ENCODE measurements around the gene RCAN1. TPM values are rescaled to one million over a fixed set of nuclear protein-coding genes. Genes with fewer than 3 reads are reported as not detected.

Gene RCAN1
- total RNA-seq, 2 experiments from 2014 or later, result 11.5 to 13.2 TPM

DNA sequence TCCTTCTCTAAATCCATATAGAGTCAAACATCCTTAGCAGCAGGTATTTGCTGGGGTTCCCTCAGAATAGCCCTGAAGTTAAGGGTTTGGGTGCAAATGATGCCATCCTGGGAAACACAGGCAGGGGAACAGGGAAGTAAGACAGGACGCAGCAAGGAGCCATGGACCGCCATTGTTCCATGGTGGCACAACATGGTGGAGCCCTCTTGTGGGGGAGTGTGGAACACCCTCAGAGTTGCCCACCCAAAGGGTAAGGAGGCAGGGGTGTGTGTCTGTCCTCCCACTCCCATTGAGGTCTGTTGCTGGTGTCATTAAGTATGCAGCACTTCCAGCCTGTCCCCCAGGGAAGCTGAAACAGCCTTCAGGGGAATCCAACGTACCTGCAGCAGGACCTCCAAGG, 20.4 kb upstream of the RCAN1 start:
- Mint-ChIP-seq H3K4me1 (peaks cover 10% of the 10 kb centered on the region), H3K36me3 (no peaks in the 10 kb centered on the region), H3K27ac (no peak overlapping the region), H3K9me3 (no peaks in the 10 kb centered on the region), H3K4me3 (no peak overlapping the region), H3K27me3 (peaks cover 7% of the 10 kb centered on the region)
- DNase-seq, result no peak

DNA sequence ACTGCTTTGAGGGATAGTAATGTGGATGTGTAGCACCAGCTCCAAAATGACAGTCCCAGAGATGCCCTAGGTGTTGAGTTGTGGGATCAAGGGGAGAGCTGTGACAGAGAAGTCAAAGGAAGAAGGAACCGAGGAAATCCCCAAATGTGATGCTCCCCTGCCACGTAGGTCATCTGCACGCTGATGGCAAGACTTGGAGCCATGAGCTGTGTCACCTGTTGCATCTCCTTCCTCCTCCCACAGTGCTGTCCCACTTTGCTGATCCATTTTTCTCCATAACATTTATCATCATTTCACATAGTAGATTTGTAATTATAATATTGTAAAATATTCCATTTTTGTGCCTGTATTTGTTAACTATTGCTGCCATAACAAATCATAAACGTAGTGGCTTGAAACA, 17.6 kb upstream of the RCAN1 start:
- Mint-ChIP-seq H3K27ac (no peak overlapping the region), H3K27me3 (peaks cover 7% of the 10 kb centered on the region), H3K4me3 (no peak overlapping the region), H3K9me3 (no peaks in the 10 kb centered on the region), H3K36me3 (no peaks in the 10 kb centered on the region), H3K4me1 (no peaks in the 10 kb centered on the region)
- DNase-seq, result no peak

DNA sequence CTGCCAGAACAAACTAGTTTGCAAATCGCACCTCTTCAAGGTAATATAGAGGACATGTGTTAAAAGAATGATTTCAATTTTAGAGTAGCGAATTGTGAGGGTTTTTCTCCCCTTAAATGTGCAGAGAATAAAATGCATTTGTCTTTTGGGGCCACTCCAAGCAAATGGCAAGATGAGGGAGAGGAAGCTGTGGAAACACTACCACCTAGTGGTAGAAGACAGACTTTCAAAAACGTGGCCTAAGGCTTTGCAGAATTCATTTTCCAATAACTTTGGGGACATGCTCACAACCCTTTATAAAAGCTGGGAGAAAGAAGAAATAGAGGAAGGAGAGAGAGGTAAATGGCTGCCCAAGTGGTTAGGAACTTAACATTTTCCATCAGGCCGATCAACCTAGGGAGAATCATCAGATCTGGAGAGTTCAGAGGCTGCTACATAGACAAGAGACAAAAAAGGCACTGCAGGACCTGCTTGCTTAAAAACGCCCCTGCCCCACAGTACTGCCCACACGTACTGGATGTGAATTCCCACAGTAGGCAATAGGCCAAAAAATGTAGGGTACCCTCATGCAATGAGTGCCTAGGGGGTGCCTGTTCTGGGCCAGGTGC, 15.7 kb upstream of the RCAN1 start:
- no peaks in the 10 kb centered on the region for H3K4me1 Mint-ChIP-seq
- no peak overlapping the region for H3K4me3 Mint-ChIP-seq
- H3K36me3 Mint-ChIP-seq, result no peaks in the 10 kb centered on the region
- H3K9me3 Mint-ChIP-seq, result no peaks in the 10 kb centered on the region
- H3K27me3 Mint-ChIP-seq, result peaks cover 7% of the 10 kb centered on the region
- H3K27ac Mint-ChIP-seq, result no peak overlapping the region
- no peak for DNase-seq

DNA sequence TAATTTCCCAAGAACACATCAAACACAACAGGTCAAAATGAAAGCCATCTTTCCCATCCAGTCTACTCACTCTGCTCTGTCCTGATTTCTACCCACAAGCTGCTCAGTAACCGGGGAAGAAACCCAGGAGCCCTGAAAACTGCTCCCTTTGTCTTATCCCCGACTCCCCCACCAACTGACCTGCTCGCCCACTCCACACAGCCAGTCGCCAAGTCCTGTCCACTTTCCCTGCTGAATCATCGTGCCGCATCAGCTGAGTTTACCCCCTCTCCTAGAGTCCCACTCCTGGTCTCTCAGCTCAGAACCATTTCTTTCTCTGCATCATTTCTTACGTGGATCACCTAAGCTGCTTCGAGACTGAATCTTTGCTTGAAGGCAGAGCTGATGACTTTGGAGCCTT, 11.2 kb upstream of the RCAN1 start:
- H3K4me3 Mint-ChIP-seq, result no peak overlapping the region
- no peak overlapping the region for H3K27ac Mint-ChIP-seq
- H3K36me3 Mint-ChIP-seq, result no peaks in the 10 kb centered on the region
- no peak for DNase-seq
- peaks cover 8% of the 10 kb centered on the region for H3K27me3 Mint-ChIP-seq
- no peaks in the 10 kb centered on the region for H3K4me1 Mint-ChIP-seq
- no peaks in the 10 kb centered on the region for H3K9me3 Mint-ChIP-seq

DNA sequence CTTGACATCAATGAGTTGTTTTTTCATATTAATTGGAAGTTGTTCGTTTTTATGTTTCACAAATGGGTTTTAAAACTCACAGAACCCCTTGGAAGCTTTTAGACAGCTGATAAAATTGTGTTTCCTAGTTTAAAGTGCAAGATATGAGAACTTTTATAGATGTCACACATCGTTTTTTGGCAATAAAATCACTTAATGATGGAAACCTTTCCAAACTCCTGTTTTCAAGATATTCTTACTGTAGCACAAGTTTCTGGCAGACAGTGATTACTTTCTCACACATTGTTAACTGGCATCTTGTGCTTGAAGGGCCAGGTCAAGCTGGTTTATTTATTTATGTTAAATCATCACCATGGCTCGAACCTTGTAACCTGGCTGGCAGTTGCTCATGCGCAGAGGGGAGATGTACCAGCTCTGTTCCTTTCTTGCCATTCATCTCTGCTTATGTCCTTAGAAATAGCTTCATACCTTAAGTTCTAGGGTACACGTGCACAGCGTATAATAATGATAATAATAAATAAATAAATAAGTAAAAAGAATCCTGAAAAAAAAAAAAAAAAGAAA, 10.2 kb upstream of the RCAN1 start:
- H3K27ac Mint-ChIP-seq, result no peak overlapping the region
- H3K27me3 Mint-ChIP-seq, result peaks cover 11% of the 10 kb centered on the region
- no peaks in the 10 kb centered on the region for H3K9me3 Mint-ChIP-seq
- DNase-seq, result no peak
- H3K4me1 Mint-ChIP-seq, result no peaks in the 10 kb centered on the region
- no peak overlapping the region for H3K4me3 Mint-ChIP-seq
- no peaks in the 10 kb centered on the region for H3K36me3 Mint-ChIP-seq

DNA sequence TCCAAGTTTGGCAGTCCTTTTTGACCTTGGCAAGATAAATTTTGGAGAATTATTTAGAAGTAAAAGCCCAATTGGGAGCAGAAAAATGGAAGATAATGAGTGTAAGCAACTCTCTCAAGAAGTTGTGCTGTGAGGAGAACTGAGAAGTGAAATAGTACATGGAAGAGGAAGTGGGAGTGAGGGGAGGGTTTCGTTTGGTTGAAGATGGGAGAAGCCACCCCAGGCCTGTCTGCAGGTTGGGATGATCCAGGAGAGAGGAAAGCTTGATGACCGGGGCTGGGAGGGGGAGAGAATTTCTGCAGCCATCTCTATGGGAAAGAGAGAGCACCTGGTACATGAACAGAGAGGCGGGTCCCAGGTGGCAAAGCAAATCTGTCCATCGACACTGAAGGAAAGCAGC, 8.6 kb upstream of the RCAN1 start:
- H3K27me3 Mint-ChIP-seq, result peaks cover 11% of the 10 kb centered on the region
- H3K9me3 Mint-ChIP-seq, result no peaks in the 10 kb centered on the region
- DNase-seq, result no peak
- H3K4me1 Mint-ChIP-seq, result no peaks in the 10 kb centered on the region
- no peak overlapping the region for H3K27ac Mint-ChIP-seq
- H3K36me3 Mint-ChIP-seq, result no peaks in the 10 kb centered on the region
- H3K4me3 Mint-ChIP-seq, result no peak overlapping the region

DNA sequence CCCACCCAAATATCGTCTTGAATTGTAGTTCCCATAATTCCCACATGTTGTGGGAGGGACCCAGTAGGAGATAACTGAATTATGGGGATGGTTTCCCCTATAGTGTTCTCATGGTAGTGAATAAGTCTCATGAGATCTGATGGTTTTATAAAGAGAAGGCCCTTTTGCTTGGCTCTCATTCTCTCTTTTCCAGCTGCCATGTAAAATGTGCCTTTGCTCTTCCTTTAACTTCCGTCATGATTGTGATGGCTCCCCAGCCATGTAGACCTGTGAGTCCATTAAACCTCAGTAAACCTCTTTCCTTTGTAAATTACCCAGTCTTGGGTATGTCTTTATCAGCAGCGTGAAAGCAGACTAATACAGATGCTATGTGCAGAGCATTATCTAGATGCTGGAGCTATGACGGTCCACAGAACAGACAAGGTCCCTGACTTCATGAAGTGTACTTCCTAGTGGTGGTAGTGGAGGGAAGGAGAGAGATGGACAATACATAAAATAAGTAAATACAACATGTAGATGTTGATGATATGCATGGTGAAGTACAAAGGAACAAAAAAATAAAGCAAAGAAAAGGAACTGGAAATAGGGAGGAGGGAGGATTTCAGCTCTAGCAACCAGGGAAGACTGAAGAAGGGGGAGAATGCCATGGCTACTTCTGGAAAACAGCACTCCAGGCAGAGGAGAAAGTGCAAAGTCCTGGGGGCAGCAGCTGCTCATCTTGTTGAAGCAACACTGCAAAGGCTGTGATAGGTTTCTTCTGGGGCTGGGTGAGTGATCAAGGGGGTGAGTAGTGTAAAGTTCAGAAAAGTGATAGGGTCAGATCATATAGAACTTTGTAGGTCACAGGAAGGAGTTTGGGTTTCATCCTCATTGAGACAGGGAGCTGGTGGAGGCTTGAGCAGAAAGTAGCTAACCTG, 6.8 kb upstream of the RCAN1 start:
- H3K27ac Mint-ChIP-seq, result no peak overlapping the region
- peaks cover 11% of the 10 kb centered on the region for H3K27me3 Mint-ChIP-seq
- no peak overlapping the region for H3K4me3 Mint-ChIP-seq
- no peaks in the 10 kb centered on the region for H3K4me1 Mint-ChIP-seq
- H3K36me3 Mint-ChIP-seq, result no peaks in the 10 kb centered on the region
- no peak for DNase-seq
- H3K9me3 Mint-ChIP-seq, result no peaks in the 10 kb centered on the region

DNA sequence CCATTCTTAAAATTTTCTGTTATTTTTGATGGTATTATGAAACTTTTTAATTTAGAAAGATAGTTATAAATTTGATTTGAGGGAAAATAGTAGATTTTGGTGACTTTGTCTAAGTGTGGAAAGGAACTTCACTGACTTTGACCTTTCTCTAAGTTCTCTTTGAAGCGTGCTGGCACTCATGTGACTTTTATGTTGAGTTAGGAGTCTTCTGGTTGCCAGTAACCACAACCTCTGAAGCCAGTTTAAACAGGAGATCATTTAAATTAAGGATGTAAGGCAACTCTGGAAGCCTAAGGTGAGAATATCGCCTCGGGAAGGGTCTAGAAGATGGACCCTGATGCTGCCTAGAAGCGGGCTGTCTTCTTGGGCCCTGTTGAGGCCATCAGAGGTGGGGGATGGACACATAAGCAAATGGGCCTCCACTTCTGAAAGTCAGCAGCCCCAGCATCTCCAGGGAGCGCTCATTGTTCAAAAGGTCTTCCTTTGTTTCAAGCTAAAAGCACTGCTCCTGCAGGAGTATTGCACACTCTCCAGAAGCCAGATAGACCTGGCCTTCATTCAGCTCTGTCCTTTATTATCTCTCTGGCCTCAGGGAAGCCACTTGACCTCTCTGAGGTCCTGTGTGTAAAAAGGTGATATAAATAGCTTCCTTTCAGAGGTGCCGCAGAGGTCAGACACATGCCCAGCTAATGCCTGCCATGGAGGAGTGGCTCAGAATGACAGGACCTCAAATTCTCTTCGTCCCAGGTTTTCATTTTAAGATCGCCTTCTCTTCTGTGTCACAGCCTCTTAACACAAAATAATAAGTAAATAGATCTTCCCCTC, 5.1 kb upstream of the RCAN1 start:
- no peak overlapping the region for H3K27ac Mint-ChIP-seq
- DNase-seq, result no peak
- no peak overlapping the region for H3K4me3 Mint-ChIP-seq
- H3K27me3 Mint-ChIP-seq, result peaks cover 11% of the 10 kb centered on the region
- no peaks in the 10 kb centered on the region for H3K9me3 Mint-ChIP-seq
- no peaks in the 10 kb centered on the region for H3K36me3 Mint-ChIP-seq
- H3K4me1 Mint-ChIP-seq, result peaks cover 4% of the 10 kb centered on the region

DNA sequence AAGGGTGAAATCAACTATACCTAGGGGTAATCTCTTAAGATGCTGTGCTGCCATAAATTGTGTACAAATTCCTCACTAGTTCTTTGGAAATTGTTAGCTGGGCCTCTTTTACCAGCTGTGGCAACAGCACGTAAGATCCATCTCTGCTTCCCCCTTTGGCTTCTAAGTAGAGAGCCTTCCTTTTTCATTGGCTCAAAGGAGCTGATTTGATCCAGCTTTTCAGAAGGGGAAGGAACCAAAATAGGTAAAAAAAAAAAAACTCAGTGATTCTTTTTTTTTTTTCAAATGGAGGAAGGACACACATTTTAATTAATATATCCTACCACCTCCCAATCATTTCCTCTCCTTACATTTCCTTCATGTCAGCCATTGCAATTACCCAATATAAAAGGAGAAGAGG, 4.0 kb upstream of the RCAN1 start:
- H3K27ac Mint-ChIP-seq, result no peak overlapping the region
- peaks cover 11% of the 10 kb centered on the region for H3K27me3 Mint-ChIP-seq
- peaks cover 6% of the 10 kb centered on the region for H3K4me1 Mint-ChIP-seq
- H3K9me3 Mint-ChIP-seq, result no peaks in the 10 kb centered on the region
- no peak for DNase-seq
- H3K4me3 Mint-ChIP-seq, result no peak overlapping the region
- H3K36me3 Mint-ChIP-seq, result no peaks in the 10 kb centered on the region

DNA sequence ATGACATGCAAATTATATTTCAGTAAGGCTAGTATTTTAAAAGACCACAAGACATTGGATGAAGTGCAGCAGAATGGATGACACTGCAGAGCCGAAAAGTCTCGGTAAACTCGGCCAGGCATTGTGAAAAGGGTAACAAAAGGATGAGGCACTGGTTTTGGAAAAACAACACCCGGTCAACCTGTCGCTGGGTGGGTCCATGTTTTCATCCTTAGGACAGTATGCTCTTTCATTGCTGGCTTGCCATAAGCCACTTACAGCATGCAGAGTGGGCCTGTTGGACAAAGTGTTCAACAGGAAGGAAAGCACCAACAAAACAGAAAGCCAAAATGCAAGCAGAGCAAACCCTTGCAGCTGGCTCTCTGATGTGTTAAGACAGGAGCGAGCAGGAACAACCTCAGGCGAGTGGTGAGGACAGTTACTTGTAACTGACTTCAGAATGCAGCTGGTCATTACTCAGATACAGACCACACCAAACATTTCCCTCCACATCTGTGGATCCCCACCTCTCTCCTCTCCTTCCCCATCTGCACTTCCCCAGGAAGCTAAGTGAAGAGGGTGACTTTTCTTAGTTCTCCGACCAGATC, 2.9 kb upstream of the RCAN1 start:
- DNase-seq, result no peak
- Mint-ChIP-seq H3K4me1 (peaks cover 15% of the 10 kb centered on the region), H3K27me3 (peaks cover 3% of the 10 kb centered on the region), H3K4me3 (no peak overlapping the region), H3K9me3 (no peaks in the 10 kb centered on the region), H3K36me3 (no peaks in the 10 kb centered on the region), H3K27ac (no peak overlapping the region)

DNA sequence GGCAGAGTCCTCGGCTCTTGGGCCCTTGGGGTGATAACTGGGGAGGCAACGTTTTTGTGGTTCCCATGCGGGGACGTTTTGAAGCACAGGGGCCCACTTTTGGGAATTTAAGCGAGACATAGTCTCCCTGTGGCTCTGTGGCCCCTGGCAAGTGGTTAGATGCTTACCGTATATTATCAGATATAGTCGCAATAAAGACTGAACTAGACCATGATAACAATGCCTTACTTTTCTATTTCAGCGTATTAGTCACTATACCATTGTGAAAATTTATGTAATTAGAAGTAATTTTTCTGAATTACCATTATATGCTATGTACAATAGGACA, 538 bp upstream of the RCAN1 start:
- Mint-ChIP-seq H3K27ac (peak overlapping the region; percentile 73), H3K27me3 (no peaks in the 10 kb centered on the region), H3K4me3 (peak overlapping the region; percentile 83), H3K36me3 (no peaks in the 10 kb centered on the region), H3K9me3 (no peaks in the 10 kb centered on the region), H3K4me1 (peaks cover 29% of the 10 kb centered on the region)
- DNase-seq, result no peak

DNA sequence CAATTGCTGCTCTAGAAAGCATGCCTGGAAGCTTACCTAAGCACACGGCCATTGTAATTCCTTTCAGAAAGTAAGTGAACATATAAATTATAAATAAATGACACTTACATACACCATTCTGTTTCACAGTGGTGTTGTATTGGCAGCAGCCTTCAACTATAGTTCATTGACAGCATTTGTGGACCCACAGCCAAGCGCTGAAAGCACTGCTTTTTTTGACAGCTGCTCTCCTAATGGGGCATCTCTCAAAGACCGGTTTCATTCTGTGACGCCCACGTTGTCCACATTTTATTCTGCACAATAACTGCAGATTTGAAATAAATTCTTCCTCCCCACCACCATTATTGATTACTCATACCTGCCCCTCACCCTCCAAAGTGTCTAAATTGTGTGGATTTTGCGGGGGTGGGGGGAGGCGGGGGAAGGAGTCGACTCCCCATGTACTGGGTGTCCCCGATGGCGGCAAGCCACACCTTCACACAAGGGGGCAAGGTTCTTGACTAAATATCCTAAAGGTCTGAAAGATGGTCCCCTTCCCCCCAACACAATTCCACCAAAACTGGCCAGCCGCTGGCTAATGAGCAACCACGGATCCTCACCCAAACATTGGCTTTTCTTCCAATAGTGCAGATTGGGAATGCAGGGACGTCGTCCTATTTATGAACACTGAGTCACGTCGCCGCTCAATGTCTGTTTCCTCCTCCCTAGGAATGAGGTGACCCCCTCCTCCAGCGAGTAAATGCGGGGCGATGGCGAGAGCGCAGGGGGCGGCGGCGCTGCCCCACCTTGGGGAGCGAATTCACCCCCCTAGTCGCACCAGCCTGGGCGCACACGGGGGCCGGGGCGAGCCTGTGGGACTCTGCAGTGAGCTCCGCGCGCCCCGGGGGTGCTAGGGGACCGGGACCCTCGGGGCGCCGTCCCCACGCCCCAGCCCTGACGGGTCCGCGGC, 960 bp downstream of the RCAN1 start:
- DNase-seq, result peak; percentile 6
- Mint-ChIP-seq H3K9me3 (no peaks in the 10 kb centered on the region), H3K27ac (peak overlapping the region; percentile 42), H3K4me1 (peaks cover 33% of the 10 kb centered on the region), H3K27me3 (no peaks in the 10 kb centered on the region), H3K36me3 (no peaks in the 10 kb centered on the region), H3K4me3 (peak overlapping the region; percentile 83)

DNA sequence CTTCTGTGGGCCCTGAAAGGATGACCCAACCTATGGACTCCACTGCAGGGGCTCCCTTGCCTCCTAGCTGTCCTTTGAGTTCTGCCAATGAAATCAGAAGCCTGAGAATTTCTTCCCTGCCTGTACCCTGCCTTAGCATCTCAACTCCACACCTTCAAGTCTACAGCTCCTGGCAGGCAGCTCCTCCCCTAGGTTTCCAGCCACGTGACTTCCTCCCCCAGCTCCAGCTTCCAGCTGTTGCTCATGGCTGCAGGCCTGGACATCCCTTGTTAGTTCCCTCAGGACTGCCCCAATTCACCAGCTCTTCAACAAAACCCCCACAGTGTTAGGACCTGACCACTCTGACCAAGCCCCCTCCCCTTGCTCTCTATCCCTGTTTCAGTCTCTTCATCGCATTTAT, 2.4 kb downstream of the RCAN1 start:
- H3K27ac Mint-ChIP-seq, result no peak overlapping the region
- H3K4me3 Mint-ChIP-seq, result no peak overlapping the region
- no peaks in the 10 kb centered on the region for H3K36me3 Mint-ChIP-seq
- peaks cover 33% of the 10 kb centered on the region for H3K4me1 Mint-ChIP-seq
- no peak for DNase-seq
- no peaks in the 10 kb centered on the region for H3K27me3 Mint-ChIP-seq
- H3K9me3 Mint-ChIP-seq, result no peaks in the 10 kb centered on the region

DNA sequence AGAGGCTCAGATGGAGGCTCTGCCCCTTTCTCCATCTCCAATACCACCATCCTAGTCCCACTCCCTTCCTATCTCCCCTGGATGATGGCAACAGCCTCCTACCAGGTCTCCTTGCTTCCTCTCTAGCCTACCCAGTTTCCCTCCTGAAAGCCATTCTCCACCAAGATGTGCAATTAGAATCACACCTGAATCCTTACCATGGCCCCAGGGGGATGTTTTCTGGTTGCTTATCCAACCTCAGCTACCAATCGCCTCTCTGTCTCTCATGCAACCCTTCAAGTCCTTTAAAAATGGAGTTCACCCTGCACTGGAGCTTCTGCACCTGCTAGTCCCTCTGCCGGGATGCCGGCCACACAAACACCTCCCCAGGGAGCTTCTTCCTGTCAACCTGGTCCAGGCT, 2.9 kb downstream of the RCAN1 start:
- no peaks in the 10 kb centered on the region for H3K36me3 Mint-ChIP-seq
- no peaks in the 10 kb centered on the region for H3K27me3 Mint-ChIP-seq
- H3K4me3 Mint-ChIP-seq, result no peak overlapping the region
- H3K27ac Mint-ChIP-seq, result no peak overlapping the region
- H3K4me1 Mint-ChIP-seq, result peaks cover 33% of the 10 kb centered on the region
- DNase-seq, result no peak
- no peaks in the 10 kb centered on the region for H3K9me3 Mint-ChIP-seq
